IMR-90 (cell line): ENCODE results near the gene PARL. TPM values are rescaled to one million over a fixed set of nuclear protein-coding genes. Genes with fewer than 3 reads are reported as not detected.

ENCODE experiments used
- ATAC-seq: fragments of 200-7000 bp; cut with Tn5 transposase; 2 replicates; pipeline ENCODE4 v1.9.1; 2020; ENCODE audit warnings: low read depth, mild to moderate bottlenecking, moderate library complexity
- BruUV-seq: library from RNA; stranded (reverse); fragments of 400-500 nt; replicated peaks from 2 replicates; lab custom pipeline; 2021; lab: Mats Ljungman, UMichigan
- CTCF ChIA-PET: fragments of 300-600 bp; formaldehyde crosslinking; extraction: SDS; loops from one replicate; lab custom pipeline; 2021; ENCODE audit warnings: antibody characterized with exemption; lab: Yijun Ruan, JAX
- POLR2A ChIA-PET: fragments of 300-600 bp; sonication (Branson Sonifier 250); formaldehyde crosslinking; loops from one replicate; lab custom pipeline; 2022; ENCODE audit warnings: antibody characterized with exemption; ENCODE audit not compliant: unreplicated experiment; lab: Charles Lee
- DNase-seq: peaks from one replicate; pipeline ENCODE4 v3.0.0; 2013
- H2AFZ ChIP-seq: replicated peaks from 2 replicates; pipeline ENCODE3; 2013; ENCODE audit warnings: low read length, mild to moderate bottlenecking; ENCODE audit not compliant: poor library complexity
- H2AK5ac ChIP-seq: 2 replicates; pipeline ENCODE4 v1.6.1; 2013; ENCODE audit warnings: low read depth, low read length, inconsistent platforms
- H2AK9ac ChIP-seq: replicated peaks from 2 replicates; pipeline ENCODE3; 2013; ENCODE audit warnings: mild to moderate bottlenecking, low read depth, low read length, moderate library complexity; ENCODE audit not compliant: poor library complexity
- H2BK120ac ChIP-seq: 2 replicates; pipeline ENCODE4 v1.6.1; 2013; ENCODE audit warnings: low read depth, low read length, inconsistent platforms
- H2BK15ac ChIP-seq: 3 replicates; pipeline ENCODE4 v1.6.1; 2013; ENCODE audit warnings: low read depth, low read length, inconsistent platforms
- H2BK20ac ChIP-seq: 2 replicates; pipeline ENCODE4 v1.6.1; 2013; ENCODE audit warnings: low read depth, mild to moderate bottlenecking, inconsistent platforms, low read length, moderate library complexity
- H2BK5ac ChIP-seq: 2 replicates; pipeline ENCODE4 v1.6.1; 2013; ENCODE audit warnings: mild to moderate bottlenecking, low read depth, low read length, inconsistent platforms; ENCODE audit not compliant: poor library complexity, severe bottlenecking
- H3K14ac ChIP-seq: replicated peaks from 2 replicates; pipeline ENCODE4 v1.6.1; 2013; ENCODE audit warnings: low read depth, low read length, inconsistent platforms
- H3K18ac ChIP-seq: 2 replicates; pipeline ENCODE4 v1.6.1; 2013; ENCODE audit warnings: low read depth, low read length, control low read depth
- H3K23ac ChIP-seq: 2 replicates; pipeline ENCODE4 v1.6.1; 2013; ENCODE audit warnings: low read depth, low read length, inconsistent platforms
- H3K27ac ChIP-seq: 2 replicates; pipeline ENCODE4 v1.5.1; 2013; ENCODE audit warnings: mild to moderate bottlenecking, control low read depth, low read length; ENCODE audit not compliant: insufficient read depth
- H3K27me3 ChIP-seq: 2 replicates; pipeline ENCODE4 v1.6.1; 2013; ENCODE audit warnings: low read length; ENCODE audit not compliant: control insufficient read depth, insufficient read depth
- H3K36me3 ChIP-seq: 2 replicates; pipeline ENCODE4 v1.6.1; 2013; ENCODE audit warnings: low read length, mixed read lengths; ENCODE audit not compliant: control insufficient read depth, insufficient read depth
- H3K4ac ChIP-seq: 2 replicates; pipeline ENCODE4 v1.6.1; 2013; ENCODE audit warnings: low read depth, low read length, inconsistent platforms
- H3K4me1 ChIP-seq: 2 replicates; pipeline ENCODE4 v1.6.1; 2013; ENCODE audit warnings: low read length, mixed read lengths; ENCODE audit not compliant: control insufficient read depth, insufficient read depth
- H3K4me2 ChIP-seq: 2 replicates; pipeline ENCODE4 v1.6.1; 2013; ENCODE audit warnings: low read depth, mild to moderate bottlenecking, control low read depth, low read length, moderate library complexity
- H3K4me3 ChIP-seq: 2 replicates; pipeline ENCODE4 v1.5.1; 2013; ENCODE audit warnings: low read depth, mild to moderate bottlenecking, control low read depth, low read length, moderate library complexity; ENCODE audit not compliant: insufficient read depth
- H3K56ac ChIP-seq: 2 replicates; pipeline ENCODE4 v1.6.1; 2013; ENCODE audit warnings: low read length, inconsistent platforms; ENCODE audit not compliant: insufficient read depth; ENCODE audit errors: extremely low read depth
- H3K79me1 ChIP-seq, 2 experiments: 2 replicates each; pipeline ENCODE4 v1.6.1; 2013; ENCODE audit warnings: low read length in 2 of 2, inconsistent platforms in 1 of 2, low read depth in 1 of 2
- H3K9ac ChIP-seq: 2 replicates; pipeline ENCODE4 v1.6.1; 2013; ENCODE audit warnings: low read depth, low read length, control low read depth
- H3K9me1 ChIP-seq: 2 replicates; pipeline ENCODE4 v1.6.1; 2013; ENCODE audit warnings: low read length, inconsistent platforms; ENCODE audit not compliant: insufficient read depth
- H3K9me3 ChIP-seq: 2 replicates; pipeline ENCODE4 v1.6.1; 2013; ENCODE audit warnings: low read length; ENCODE audit not compliant: control insufficient read depth, insufficient read depth
- H4K20me1 ChIP-seq: 2 replicates; pipeline ENCODE4 v1.6.1; 2013; ENCODE audit warnings: low read length, inconsistent platforms; ENCODE audit not compliant: insufficient read depth
- H4K5ac ChIP-seq: 2 replicates; pipeline ENCODE4 v1.6.1; 2013; ENCODE audit warnings: mild to moderate bottlenecking, low read depth, low read length, control low read depth
- H4K8ac ChIP-seq, 2 experiments: 2 replicates each; pipeline ENCODE4 v1.6.1; 2013; ENCODE audit warnings: low read depth in 2 of 2, low read length in 2 of 2, control low read depth in 1 of 2, inconsistent platforms in 1 of 2
- H4K91ac ChIP-seq: 2 replicates; pipeline ENCODE4 v1.6.1; 2013; ENCODE audit warnings: low read depth, low read length, inconsistent platforms; ENCODE audit not compliant: insufficient read depth
- BHLHE40 ChIP-seq: fragments of 150-350 bp; IDR thresholded peaks from 2 replicates; pipeline ENCODE4 v1.6.1; 2016; ENCODE audit warnings: mild to moderate bottlenecking, low read depth, low read length
- MAFK ChIP-seq: IDR thresholded peaks from 2 replicates; pipeline ENCODE4 v1.6.1; 2012; ENCODE audit warnings: low read depth, low read length, improper control_type of control experiment
- NFE2L2 ChIP-seq: fragments of 150-350 bp; IDR thresholded peaks from 2 replicates; pipeline ENCODE4 v1.6.1; 2016; ENCODE audit warnings: low read depth, mild to moderate bottlenecking, low read length
- RCOR1 ChIP-seq: IDR thresholded peaks from 2 replicates; pipeline ENCODE4 v1.6.1; 2012; ENCODE audit warnings: mild to moderate bottlenecking, low read length, improper control_type of control experiment; ENCODE audit not compliant: insufficient replicate concordance
- SMC3 ChIP-seq: fragments of 150-350 bp; IDR thresholded peaks from 2 replicates; pipeline ENCODE4 v1.6.1; 2016; ENCODE audit warnings: low read depth, mild to moderate bottlenecking, antibody characterized with exemption, low read length, moderate library complexity
- WGBS, 2 experiments: methylation state at CpG; one replicate each; pipeline versions ENCODE4 v1.1.5 to v1.1.7; 2013; ENCODE audit warnings: missing lambda C conversion rate in 2 of 2; ENCODE audit not compliant: insufficient read length in 1 of 2; ENCODE audit errors: extremely low coverage in 2 of 2; 5-methylcytosine and 5-hydroxymethylcytosine counted together
- dilution Hi-C: fragments of 300-500 bp; cut with HindIII; formaldehyde crosslinking; loops from one replicate; pipeline ENCODE4 v1.14.3; 2018; ENCODE audit warnings: low sequenced_read_pairs; ENCODE audit not compliant: unreplicated experiment
- in situ Hi-C: fragments of 300-500 bp; cut with MboI; formaldehyde crosslinking; loops from 3 replicates; pipeline ENCODE4 v1.14.3; 2019; ENCODE audit warnings: low sequenced_read_pairs, inconsistent platforms, mixed read lengths
- intact Hi-C: fragments of 100-400 bp; cut with micrococcal nuclease; formaldehyde crosslinking; loops from 2 replicates; pipeline ENCODE4 v1.10.0; 2022
- polyA plus RNA-seq, 3 experiments: library from polyadenylated mRNA; depleted of rRNA; stranded (reverse); fragments of >200 nt; gene quantifications; 2 replicates each; pipeline ENCODE4 v1.2.3, GENCODE V29; 2012; ENCODE audit warnings: low replicate concordance in 1 of 3
- total RNA-seq: library from RNA; depleted of rRNA; stranded (reverse); fragments of >200 nt; gene quantifications from 2 replicates; pipeline ENCODE4 v1.2.3, GENCODE V29; 2012
- TF ChIP-seq, protein P1 (sequence below): conservative IDR thresholded peaks from 2 replicates; pipeline ENCODE4 v1.5.1; 2012; ENCODE audit warnings: mild to moderate bottlenecking, low read depth, low read length, improper control_type of control experiment

PARL gene
- total and polyA plus RNA-seq, 2 of the 4 experiments (the other 2 are of a cell fraction): 35.5 to 42.6 TPM

GRCh38 chr3:183792976-183793375 lies 91.7 kb downstream of the PARL start:
- H2BK5ac ChIP-seq: no peak overlapping the region
- H2AFZ ChIP-seq: no peak overlapping the region
- in situ Hi-C loops (no loop called here), intact Hi-C loops (no loop called here), dilution Hi-C loops (no loop called here)
- H3K27me3 ChIP-seq: no peaks in the 10 kb centered on the region
- peaks cover 44% of the 10 kb centered on the region for H3K36me3 ChIP-seq
- H3K9me3 ChIP-seq: no peaks in the 10 kb centered on the region
- H2AK5ac ChIP-seq: no peak overlapping the region
- H2BK15ac ChIP-seq: no peak overlapping the region
- ATAC-seq: no peak
- H3K9ac ChIP-seq: no peak overlapping the region
- H4K8ac ChIP-seq: no peak overlapping the region
- H4K5ac ChIP-seq: no peak overlapping the region
- H3K9me1 ChIP-seq: no peaks in the 10 kb centered on the region
- DNase-seq: no peak
- BruUV-seq: no TSS peak
- H4K20me1 ChIP-seq: no peaks in the 10 kb centered on the region
- CTCF ChIA-PET: interaction anchor here (0.9 kb wide), 1 partner anchor 22 kb away, joined by 3 read pairs; no protein-coding TSS in a partner anchor
- POLR2A ChIA-PET: no interaction called here
- H3K4me3 ChIP-seq: no peak overlapping the region
- H4K91ac ChIP-seq: no peak overlapping the region
- H3K4me1 ChIP-seq: no peaks in the 10 kb centered on the region
- H3K14ac ChIP-seq: no peak overlapping the region
- H3K56ac ChIP-seq: no peak overlapping the region
- H2AK9ac ChIP-seq: no peak overlapping the region
- H3K27ac ChIP-seq: no peak overlapping the region
- WGBS, 2 experiments: no CpG with 5 or more reads among the region's 6 CpGs
- no peak overlapping the region for H3K4ac ChIP-seq
- no peak overlapping the region for H3K4me2 ChIP-seq
- no peak overlapping the region for H3K18ac ChIP-seq
- H3K79me1 ChIP-seq: peaks cover 18 to 29% of the 10 kb centered on the region in 2 experiments
- H2BK20ac ChIP-seq: no peak overlapping the region
- no peak overlapping the region for H3K23ac ChIP-seq
- no peak overlapping the region for H2BK120ac ChIP-seq
- TF ChIP-seq SMC3: no peak
- no peak for TF ChIP-seq BHLHE40
- no peak for TF ChIP-seq NFE2L2
- TF ChIP-seq, protein P1, sequence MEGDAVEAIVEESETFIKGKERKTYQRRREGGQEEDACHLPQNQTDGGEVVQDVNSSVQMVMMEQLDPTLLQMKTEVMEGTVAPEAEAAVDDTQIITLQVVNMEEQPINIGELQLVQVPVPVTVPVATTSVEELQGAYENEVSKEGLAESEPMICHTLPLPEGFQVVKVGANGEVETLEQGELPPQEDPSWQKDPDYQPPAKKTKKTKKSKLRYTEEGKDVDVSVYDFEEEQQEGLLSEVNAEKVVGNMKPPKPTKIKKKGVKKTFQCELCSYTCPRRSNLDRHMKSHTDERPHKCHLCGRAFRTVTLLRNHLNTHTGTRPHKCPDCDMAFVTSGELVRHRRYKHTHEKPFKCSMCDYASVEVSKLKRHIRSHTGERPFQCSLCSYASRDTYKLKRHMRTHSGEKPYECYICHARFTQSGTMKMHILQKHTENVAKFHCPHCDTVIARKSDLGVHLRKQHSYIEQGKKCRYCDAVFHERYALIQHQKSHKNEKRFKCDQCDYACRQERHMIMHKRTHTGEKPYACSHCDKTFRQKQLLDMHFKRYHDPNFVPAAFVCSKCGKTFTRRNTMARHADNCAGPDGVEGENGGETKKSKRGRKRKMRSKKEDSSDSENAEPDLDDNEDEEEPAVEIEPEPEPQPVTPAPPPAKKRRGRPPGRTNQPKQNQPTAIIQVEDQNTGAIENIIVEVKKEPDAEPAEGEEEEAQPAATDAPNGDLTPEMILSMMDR: no peak
- no peak for TF ChIP-seq MAFK
- no peak for TF ChIP-seq RCOR1
